ENCODE results near the gene INSR. TPM values are rescaled to one million over a fixed set of nuclear protein-coding genes. Genes with fewer than 3 reads are reported as not detected.

Gene INSR
- total and polyA plus RNA-seq, 2 of the 8 experiments (the other 6 are each of a cell fraction or from before 2014, with no cell fraction given), result 13.1 to 48.7 TPM

- TF ChIP-seq CHD7 (IDR thresholded peaks at IDR 0.05; ENCODE audit: insufficient replicate concordance, low read length) (no peak), CTCF (IDR thresholded peaks at IDR 0.05; ENCODE audit: control extremely low read depth in 1 of 3, insufficient read depth in 1 of 3, low read depth in 1 of 3, low read length in 3 of 3) (no peak), TCF12 (IDR thresholded peaks at IDR 0.05; ENCODE audit: low read depth, low read length) (no peak), SIRT6 (IDR thresholded peaks at IDR 0.05; ENCODE audit: low read length) (no peak), TAF1 (IDR thresholded peaks at IDR 0.05; ENCODE audit: low read depth, low read length) (no peak)
- TF ChIP-seq, protein P1, sequence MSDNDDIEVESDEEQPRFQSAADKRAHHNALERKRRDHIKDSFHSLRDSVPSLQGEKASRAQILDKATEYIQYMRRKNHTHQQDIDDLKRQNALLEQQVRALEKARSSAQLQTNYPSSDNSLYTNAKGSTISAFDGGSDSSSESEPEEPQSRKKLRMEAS (IDR thresholded peaks at IDR 0.05), result no peak
Measured at GRCh38 chr19:7130043-7130442, 164.2 kb downstream of the INSR start (continued).

Data from H1 (cell line).